ENCODE data around the gene RPL36.

DNA sequence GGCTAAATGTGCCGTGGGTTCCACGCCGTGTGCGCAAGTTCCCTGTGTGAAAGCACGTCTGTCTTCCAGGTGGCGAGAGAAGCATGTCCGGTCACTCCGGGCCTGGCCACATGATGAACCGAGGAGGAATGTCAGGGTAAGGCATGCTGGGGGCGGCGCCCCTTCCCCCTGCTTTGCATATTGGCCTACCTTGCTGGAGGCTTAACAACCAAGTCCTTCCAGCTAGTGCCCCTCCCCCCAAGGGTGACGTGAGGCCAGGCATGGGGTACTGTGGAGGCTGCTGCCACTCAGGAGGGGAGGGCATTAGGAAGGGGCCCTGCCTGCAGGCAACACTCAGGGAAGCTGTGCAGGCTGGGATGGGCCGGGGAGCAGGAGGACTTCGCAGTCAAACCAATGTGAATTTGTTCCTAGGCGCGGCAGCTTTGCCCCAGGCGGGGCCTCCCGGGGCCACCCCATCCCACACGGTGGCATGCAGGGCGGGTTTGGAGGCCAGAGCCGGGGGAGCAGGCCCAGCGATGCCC lies 22.3 kb upstream of the RPL36 start:
- TF ChIP-seq, protein P1, sequence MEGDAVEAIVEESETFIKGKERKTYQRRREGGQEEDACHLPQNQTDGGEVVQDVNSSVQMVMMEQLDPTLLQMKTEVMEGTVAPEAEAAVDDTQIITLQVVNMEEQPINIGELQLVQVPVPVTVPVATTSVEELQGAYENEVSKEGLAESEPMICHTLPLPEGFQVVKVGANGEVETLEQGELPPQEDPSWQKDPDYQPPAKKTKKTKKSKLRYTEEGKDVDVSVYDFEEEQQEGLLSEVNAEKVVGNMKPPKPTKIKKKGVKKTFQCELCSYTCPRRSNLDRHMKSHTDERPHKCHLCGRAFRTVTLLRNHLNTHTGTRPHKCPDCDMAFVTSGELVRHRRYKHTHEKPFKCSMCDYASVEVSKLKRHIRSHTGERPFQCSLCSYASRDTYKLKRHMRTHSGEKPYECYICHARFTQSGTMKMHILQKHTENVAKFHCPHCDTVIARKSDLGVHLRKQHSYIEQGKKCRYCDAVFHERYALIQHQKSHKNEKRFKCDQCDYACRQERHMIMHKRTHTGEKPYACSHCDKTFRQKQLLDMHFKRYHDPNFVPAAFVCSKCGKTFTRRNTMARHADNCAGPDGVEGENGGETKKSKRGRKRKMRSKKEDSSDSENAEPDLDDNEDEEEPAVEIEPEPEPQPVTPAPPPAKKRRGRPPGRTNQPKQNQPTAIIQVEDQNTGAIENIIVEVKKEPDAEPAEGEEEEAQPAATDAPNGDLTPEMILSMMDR (IDR thresholded peaks at IDR 0.05): no peak
- no peak for TF ChIP-seq POLR2A (IDR thresholded peaks at IDR 0.05)

All from heart left ventricle (tissue), 13 donors.